SKM-1 treated with dmso at 0.1 percent for 144 hours (cell line): ENCODE measurements around the gene INHA.

Source experiments
- DNase-seq: peaks from one replicate; lab custom pipeline; 2025; ENCODE audit not compliant: unreplicated experiment; lab: John Stamatoyannopoulos, UW

The INHA gene

GRCh38 chr2:219573166-219573565 is 1.1 kb downstream of the INHA start:
- peak; percentile 100 for DNase-seq

- DNase-seq = no peak
Measured at GRCh38 chr2:219574484-219575311, 2.6 kb downstream of the INHA start.

- no peak for DNase-seq
Measured at GRCh38 chr2:219575566-219576504, 3.7 kb downstream of the INHA start.

- DNase-seq = no peak
Measured at GRCh38 chr2:219576505-219577388, 4.6 kb downstream of the INHA start.

- peak; percentile 76 for DNase-seq
Measured at GRCh38 chr2:219578811-219579613, 6.9 kb downstream of the INHA start.

GRCh38 chr2:219581346-219581745 is 9.2 kb downstream of the INHA start:
- no peak for DNase-seq

GRCh38 chr2:219591091-219591490 is 19.0 kb downstream of the INHA start:
- DNase-seq = no peak

- no peak for DNase-seq
Measured at GRCh38 chr2:219592736-219593135, 20.6 kb downstream of the INHA start.

- no peak for DNase-seq
Measured at GRCh38 chr2:219593154-219593553, 21.0 kb downstream of the INHA start.

- DNase-seq = no peak
Measured at GRCh38 chr2:219595256-219595655, 23.1 kb downstream of the INHA start.

GRCh38 chr2:219596954-219597551 is 24.9 kb downstream of the INHA start:
- DNase-seq = no peak

GRCh38 chr2:219597552-219598307 is 25.6 kb downstream of the INHA start, which contains the start of gene STK11IP:
STK11IP (plus strand) TSS chr2:219597857; CDS start chr2:219598120, 263 bp downstream.
- peak; percentile 94 for DNase-seq

- no peak for DNase-seq
Measured at GRCh38 chr2:219598308-219599078, 26.4 kb downstream of the INHA start.

GRCh38 chr2:219603771-219604170 is 31.7 kb downstream of the INHA start:
- peak; percentile 89 for DNase-seq

- no peak for DNase-seq
Measured at GRCh38 chr2:219605607-219605954, 33.5 kb downstream of the INHA start.

- no peak for DNase-seq
Measured at GRCh38 chr2:219607931-219608330, 35.8 kb downstream of the INHA start.

GRCh38 chr2:219608399-219608964 is 36.4 kb downstream of the INHA start:
- no peak for DNase-seq
